B cell (primary cell): ENCODE measurements around the gene AK3. TPM values are rescaled to one million over a fixed set of nuclear protein-coding genes. Genes with fewer than 3 reads are reported as not detected.

Experiments
- ATAC-seq: fragments of 200-7000 bp; cut with Tn5 transposase; one replicate; pipeline ENCODE4 v1.10.0; 2021; ENCODE audit warnings: low read depth, mild to moderate bottlenecking, moderate number of reproducible peaks, moderate library complexity
- CTCF ChIA-PET: fragments of 350-600 bp; sonication (Branson Sonifier 250); formaldehyde crosslinking; loops from one replicate; lab custom pipeline; 2021; ENCODE audit warnings: antibody characterized with exemption, inconsistent platforms; lab: Charles Lee
- POLR2A ChIA-PET: fragments of 350-600 bp; sonication (Branson Sonifier 250); formaldehyde crosslinking; loops from one replicate; lab custom pipeline; 2021; ENCODE audit warnings: antibody characterized with exemption; lab: Charles Lee
- DNase-seq: peaks from one replicate; pipeline ENCODE4 v3.0.0; 2013
- H2AFZ ChIP-seq: 2 replicates; pipeline ENCODE4 v1.6.1; 2012; ENCODE audit warnings: mild to moderate bottlenecking, low read depth, low read length; ENCODE audit not compliant: insufficient read depth, poor library complexity, severe bottlenecking
- H3K27ac ChIP-seq, 2 donors: 1 replicate in 1 of 2; 2 replicates in 1 of 2; pipeline ENCODE4 v1.5.1; 2012 to 2013; ENCODE audit warnings: low read length in 2 of 2, mild to moderate bottlenecking in 2 of 2, moderate library complexity in 1 of 2
- H3K27me3 ChIP-seq, 4 experiments: fragments of 200-600 bp in 1 of 4; sonication (generic) in 1 of 4; replicated peaks in 1 of 4; 1 replicate in 2 of 4; 2 replicates in 2 of 4; pipeline versions ENCODE4 v1.6.1 to v1.7.0; 2013 to 2016; ENCODE audit warnings: low read length in 3 of 4, mild to moderate bottlenecking in 2 of 4, mixed read lengths in 1 of 4, moderate library complexity in 1 of 4; ENCODE audit not compliant: insufficient read depth in 4 of 4, control insufficient read depth in 3 of 4; ENCODE audit errors: control extremely low read depth in 1 of 4
- H3K36me3 ChIP-seq, 2 experiments: replicated peaks in 1 of 2; 1 replicate in 1 of 2; 2 replicates in 1 of 2; pipeline versions ENCODE4 v1.6.1 to v1.7.1; 2013; ENCODE audit warnings: low read length in 1 of 2; ENCODE audit not compliant: insufficient read depth in 2 of 2, control insufficient read depth in 1 of 2; ENCODE audit errors: control extremely low read depth in 1 of 2, extremely low read depth in 1 of 2
- H3K4me1 ChIP-seq, 2 donors: fragments of 200-600 bp in 1 of 2; sonication (generic) in 1 of 2; 1 replicate in 1 of 2; 2 replicates in 1 of 2; pipeline versions ENCODE4 v1.5.1 to v1.6.1; 2013 to 2017; ENCODE audit warnings: low read length in 2 of 2; ENCODE audit not compliant: control insufficient read depth in 2 of 2, insufficient read depth in 2 of 2
- H3K4me2 ChIP-seq: replicated peaks from 2 replicates; pipeline ENCODE3; 2012; ENCODE audit warnings: mild to moderate bottlenecking, low read depth, low read length; ENCODE audit not compliant: poor library complexity, severe bottlenecking
- H3K4me3 ChIP-seq, 5 experiments: fragments of 200-600 bp in 1 of 5; sonication (generic) in 1 of 5; 1 replicate in 3 of 5; 2 replicates in 2 of 5; pipeline versions ENCODE4 v1.5.1 to v1.7.0; 2011 to 2016; ENCODE audit warnings: low read length in 4 of 5, mild to moderate bottlenecking in 4 of 5, low read depth in 2 of 5, control low read depth in 1 of 5, moderate library complexity in 1 of 5; ENCODE audit not compliant: insufficient read depth in 1 of 5; ENCODE audit errors: control extremely low read depth in 1 of 5, extremely low read depth in 1 of 5
- H3K79me2 ChIP-seq: fragments of 200-600 bp; sonication (generic); one replicate; pipeline ENCODE4 v1.6.0; 2016; ENCODE audit warnings: low read length; ENCODE audit not compliant: control insufficient read depth, insufficient read depth
- H3K9ac ChIP-seq: fragments of 200-600 bp; sonication (generic); 2 replicates; pipeline ENCODE4 v1.6.1; 2017; ENCODE audit warnings: mild to moderate bottlenecking, low read length, moderate library complexity
- H3K9me3 ChIP-seq, 3 donors: one replicate each; pipeline versions ENCODE4 v1.6.1 to v1.7.1; 2013; ENCODE audit warnings: low read length in 2 of 3; ENCODE audit not compliant: control insufficient read depth in 2 of 3, insufficient read depth in 1 of 3; ENCODE audit errors: control extremely low read depth in 1 of 3
- H4K20me1 ChIP-seq: 2 replicates; pipeline ENCODE4 v1.6.0; 2012; ENCODE audit warnings: mild to moderate bottlenecking, low read length; ENCODE audit not compliant: insufficient read depth, control insufficient read depth, poor library complexity, severe bottlenecking
- H3K27ac Mint-ChIP-seq: one replicate; pipeline ENCODE4 v1.8.0; 2021; ENCODE audit warnings: mixed read lengths
- H3K27me3 Mint-ChIP-seq: one replicate; pipeline ENCODE4 v1.8.0; 2021; ENCODE audit warnings: mixed read lengths
- H3K4me1 Mint-ChIP-seq: one replicate; pipeline ENCODE4 v1.8.0; 2021; ENCODE audit warnings: mixed read lengths
- H3K4me3 Mint-ChIP-seq: one replicate; pipeline ENCODE4 v1.8.0; 2021; ENCODE audit warnings: mixed read lengths
- H3K9me3 Mint-ChIP-seq: one replicate; pipeline ENCODE4 v1.8.0; 2022; ENCODE audit warnings: mixed read lengths; ENCODE audit not compliant: insufficient read depth
- CTCF ChIP-seq: fragments of 200-600 bp; IDR thresholded peaks from one replicate; pipeline ENCODE4 v1.8.0; 2022; ENCODE audit warnings: antibody characterized with exemption, mild to moderate bottlenecking
- EZH2 ChIP-seq: IDR thresholded peaks from 2 replicates; pipeline ENCODE4 v1.6.1; 2012; ENCODE audit warnings: borderline replicate concordance, low read depth, mild to moderate bottlenecking, moderate library complexity, low read length; ENCODE audit not compliant: insufficient read depth, poor library complexity, severe bottlenecking
- WGBS: methylation state at CpG from one replicate; pipeline ENCODE4 v1.1.5; 2013; ENCODE audit warnings: missing lambda C conversion rate; ENCODE audit not compliant: insufficient coverage; 5-methylcytosine and 5-hydroxymethylcytosine counted together
- intact Hi-C: fragments of 100-400 bp; cut with micrococcal nuclease; formaldehyde crosslinking; loops from one replicate; pipeline ENCODE4 v1.10.0; 2022
- polyA plus RNA-seq: library from polyadenylated mRNA; depleted of rRNA; stranded (reverse); fragments of >200 nt; gene quantifications from 2 replicates; pipeline ENCODE4 v1.2.3, GENCODE V29; 2012
- total RNA-seq, 2 donors: library from RNA; stranded (reverse); fragments of 120-200 nt in 1 of 2; gene quantifications; 1 replicate in 1 of 2; 2 replicates in 1 of 2; pipeline versions ENCODE4 v1.2.3 to v1.2.4, GENCODE V29; 2013 to 2022

Gene AK3
- total and polyA plus RNA-seq, 2 donors (not counting 1 experiment from before 2014, with no cell fraction given), result 9.9 to 22.9 TPM

DNA sequence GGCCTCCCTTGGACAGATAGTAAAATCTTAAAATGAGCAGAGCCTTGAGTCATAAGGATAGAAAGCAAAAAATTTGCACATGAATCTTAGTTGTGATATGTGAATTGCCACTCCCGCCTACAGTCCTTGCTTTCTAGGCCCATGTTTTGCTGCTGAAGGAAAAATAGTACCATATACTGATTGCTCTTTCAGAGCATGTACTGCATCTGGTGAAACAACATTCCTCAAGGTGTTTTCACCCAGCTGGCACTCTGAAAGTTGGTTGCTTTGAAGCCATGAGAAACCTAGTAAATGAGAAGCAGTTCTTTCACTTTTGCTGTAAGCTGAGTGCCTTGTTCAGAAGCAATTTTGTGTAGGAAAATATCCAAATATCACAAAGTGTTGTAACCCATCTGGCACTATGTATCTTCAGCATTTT is 51.3 kb downstream of the AK3 start:
- Histone ChIP-seq H3K4me1 (no peaks in the 10 kb centered on the region), H4K20me1 (peaks cover 8% of the 10 kb centered on the region), H3K27ac (no peak overlapping the region), H3K79me2 (peaks cover 22% of the 10 kb centered on the region), H3K9ac (no peak overlapping the region), H3K27me3 (no peaks in the 10 kb centered on the region), H2AFZ (no peak overlapping the region), H3K9me3 (no peaks in the 10 kb centered on the region), H3K36me3 (peaks cover 6 to 39% of the 10 kb centered on the region in 2 experiments), H3K4me2 (no peak overlapping the region), H3K4me3 (no peak overlapping the region)
- no peak for TF ChIP-seq EZH2
- no peak for TF ChIP-seq CTCF
- no peak overlapping the region for H3K27ac Mint-ChIP-seq
- intact Hi-C loops, result no loop called here
- no CpG with 5 or more reads among the region's 1 CpG for WGBS
- no peak for ATAC-seq
- POLR2A ChIA-PET, result no interaction called here
- H3K4me1 Mint-ChIP-seq, result peaks cover 15% of the 10 kb centered on the region
- H3K27me3 Mint-ChIP-seq, result no peaks in the 10 kb centered on the region
- no peaks in the 10 kb centered on the region for H3K9me3 Mint-ChIP-seq
- no peak for DNase-seq
- H3K4me3 Mint-ChIP-seq, result no peak overlapping the region
- CTCF ChIA-PET, result interaction anchor here (0.6 kb wide), 1 partner anchor 1300 kb away, joined by 6 read pairs; no protein-coding TSS in a partner anchor

- DNase-seq, result no peak
- TF ChIP-seq CTCF, result no peak
- no peak for TF ChIP-seq EZH2
- CTCF ChIA-PET, result no interaction called here
- Histone ChIP-seq H3K27ac (no peak overlapping the region), H3K36me3 (peaks cover 6 to 39% of the 10 kb centered on the region in 2 experiments), H3K4me3 (no peak overlapping the region), H3K4me1 (no peaks in the 10 kb centered on the region), H3K27me3 (no peaks in the 10 kb centered on the region), H3K4me2 (no peak overlapping the region), H3K9ac (no peak overlapping the region), H3K9me3 (no peaks in the 10 kb centered on the region), H2AFZ (no peak overlapping the region), H3K79me2 (peaks cover 19% of the 10 kb centered on the region), H4K20me1 (peaks cover 8% of the 10 kb centered on the region)
- H3K27ac Mint-ChIP-seq, result no peak overlapping the region
- H3K27me3 Mint-ChIP-seq, result no peaks in the 10 kb centered on the region
- no peak overlapping the region for H3K4me3 Mint-ChIP-seq
- ATAC-seq, result no peak
- intact Hi-C loops, result no loop called here
- POLR2A ChIA-PET, result interaction anchor here (0.7 kb wide), 1 partner anchor 104 kb away, joined by 3 read pairs; the partner anchor contains the start of gene RCL1
- no peaks in the 10 kb centered on the region for H3K9me3 Mint-ChIP-seq
- 89% methylated on average over 1 of the region's 2 CpGs for WGBS
- H3K4me1 Mint-ChIP-seq, result peaks cover 15% of the 10 kb centered on the region
These were observed 52.0 kb downstream of the AK3 start for GRCh38 chr9:4689021-4689420.
